Aorta (tissue), 5 donors: ENCODE results near the gene PTPRZ1. TPM values are rescaled to one million over a fixed set of nuclear protein-coding genes. Genes with fewer than 3 reads are reported as not detected.

Experiments used
- ATAC-seq: fragments of 200-7000 bp; cut with Tn5 transposase; one replicate; pipeline ENCODE4 v1.9.1; 2022; ENCODE audit warnings: moderate library complexity; ENCODE audit not compliant: low FRiP score
- DNase-seq, 2 donors: peaks; one replicate each; pipeline ENCODE4 v3.0.0-alpha.2; 2020
- H3K27ac ChIP-seq, 2 donors: one replicate each; pipeline ENCODE4 v1.5.1; 2013; ENCODE audit warnings: low read length in 2 of 2, mild to moderate bottlenecking in 2 of 2, moderate library complexity in 2 of 2, control low read depth in 1 of 2, inconsistent platforms in 1 of 2, low read depth in 1 of 2
- H3K27me3 ChIP-seq, 2 donors: one replicate each; pipeline ENCODE4 v1.6.1; 2013; ENCODE audit warnings: control low read depth in 1 of 2, low read length in 1 of 2, mild to moderate bottlenecking in 1 of 2, moderate library complexity in 1 of 2; ENCODE audit not compliant: insufficient read depth in 2 of 2, control insufficient read depth in 1 of 2
- H3K36me3 ChIP-seq, 2 donors: one replicate each; pipeline ENCODE4 v1.6.1; 2013; ENCODE audit warnings: control low read depth in 1 of 2, low read length in 1 of 2, mild to moderate bottlenecking in 1 of 2; ENCODE audit not compliant: insufficient read depth in 2 of 2, control insufficient read depth in 1 of 2
- H3K4me1 ChIP-seq, 2 donors: one replicate each; pipeline ENCODE4 v1.6.1; 2013; ENCODE audit warnings: low read length in 2 of 2, control low read depth in 1 of 2, mild to moderate bottlenecking in 1 of 2, moderate library complexity in 1 of 2; ENCODE audit not compliant: insufficient read depth in 2 of 2, control insufficient read depth in 1 of 2
- H3K4me3 ChIP-seq, 2 donors: one replicate each; pipeline ENCODE4 v1.5.1; 2013; ENCODE audit warnings: low read length in 2 of 2, control low read depth in 1 of 2, mild to moderate bottlenecking in 1 of 2
- H3K9me3 ChIP-seq: one replicate; pipeline ENCODE4 v1.6.1; 2013; ENCODE audit warnings: mild to moderate bottlenecking, low read length; ENCODE audit not compliant: control insufficient read depth
- WGBS, 2 donors: extraction: QIAGEN DNeasy Blood & Tissue Kit; methylation state at CpG; one replicate each; pipeline ENCODE4 v1.1.7; 2013; 5-methylcytosine and 5-hydroxymethylcytosine counted together
- intact Hi-C, 2 donors: fragments of 100-400 bp; cut with DNase I; formaldehyde crosslinking; loops; one replicate each; pipeline versions ENCODE4 v1.14.2 to v1.15.0; 2022
- polyA plus RNA-seq, 2 donors: library from polyadenylated mRNA; stranded (reverse); fragments of 200-250 nt; gene quantifications; one replicate each; pipeline ENCODE4 v1.2.3, GENCODE V29; 2013
- total RNA-seq, 2 donors: library from RNA; stranded (reverse); fragmentation: NEBNext Ultra II Directional; extraction: Animal tissue kit (Norgen Biotek cat#: 25700); gene quantifications; one replicate each; pipeline ENCODE4 v1.2.1, GENCODE V29; 2021
- donor health status: healthy with polysubstance abuse.
- donor health status: Bipolar disorder and iron deficiency.
- donor health status: DM: no; HTN: no; CAD: no.
- donor health status: DM: no; HTN: no; CAD: no.
- donor health status: DM: yes; HTN: yes; CAD: no.

Gene PTPRZ1
- total and polyA plus RNA-seq, 4 donors: 2.2 to 4.1 (median 2.7) TPM; not detected in 1

GRCh38 chr7:121860953-121861352 lies 12.0 kb upstream of the PTPRZ1 start:
- DNase-seq (no peak), ATAC-seq (no peak)
- no peaks in the 10 kb centered on the region for H3K27me3 ChIP-seq
- no peaks in the 10 kb centered on the region for H3K9me3 ChIP-seq
- no peak overlapping the region for H3K27ac ChIP-seq
- no peak overlapping the region for H3K4me3 ChIP-seq
- H3K36me3 ChIP-seq: no peaks in the 10 kb centered on the region
- intact Hi-C loops: no loop called here
- H3K4me1 ChIP-seq: peaks cover 2 to 3% of the 10 kb centered on the region in 2 donors

- H3K36me3 ChIP-seq: no peaks in the 10 kb centered on the region
- 26 to 33% methylated on average over 4 of the region's 4 CpGs for WGBS, 2 donors
- ATAC-seq (no peak), DNase-seq (no peak)
- no peaks in the 10 kb centered on the region for H3K27me3 ChIP-seq
- H3K4me3 ChIP-seq: no peak overlapping the region
- H3K27ac ChIP-seq: no peak overlapping the region
- intact Hi-C loops: no loop called here
- peaks cover 2 to 3% of the 10 kb centered on the region in 2 donors for H3K4me1 ChIP-seq
- H3K9me3 ChIP-seq: no peaks in the 10 kb centered on the region
Observed at GRCh38 chr7:121862591-121862990, 10.4 kb upstream of the PTPRZ1 start.

DNA sequence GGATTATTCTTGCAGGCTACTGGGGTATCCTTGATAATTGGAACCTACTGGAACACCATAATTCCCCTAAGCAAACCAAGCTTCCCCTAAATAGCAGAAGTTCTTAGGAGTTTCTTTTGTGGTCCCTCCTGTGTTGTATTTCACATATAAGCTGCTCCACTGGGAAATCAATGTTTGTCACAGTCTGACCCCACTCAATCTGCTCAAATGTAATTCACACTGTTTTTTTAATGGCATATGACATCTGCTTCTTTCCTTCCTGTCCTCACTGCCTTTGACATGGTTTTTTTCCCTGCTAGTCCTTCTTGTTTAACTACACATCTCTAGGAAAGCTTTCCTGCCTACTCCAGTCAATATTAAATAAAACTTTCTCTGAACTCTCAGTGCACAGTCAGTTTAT lies 1.8 kb upstream of the PTPRZ1 start:
- no peaks in the 10 kb centered on the region for H3K36me3 ChIP-seq
- no peaks in the 10 kb centered on the region for H3K9me3 ChIP-seq
- intact Hi-C loops: no loop called here
- H3K4me3 ChIP-seq: no peak overlapping the region
- ATAC-seq (no peak), DNase-seq (no peak)
- H3K27me3 ChIP-seq: no peaks in the 10 kb centered on the region
- no peaks in the 10 kb centered on the region for H3K4me1 ChIP-seq
- H3K27ac ChIP-seq: no peak overlapping the region

DNA sequence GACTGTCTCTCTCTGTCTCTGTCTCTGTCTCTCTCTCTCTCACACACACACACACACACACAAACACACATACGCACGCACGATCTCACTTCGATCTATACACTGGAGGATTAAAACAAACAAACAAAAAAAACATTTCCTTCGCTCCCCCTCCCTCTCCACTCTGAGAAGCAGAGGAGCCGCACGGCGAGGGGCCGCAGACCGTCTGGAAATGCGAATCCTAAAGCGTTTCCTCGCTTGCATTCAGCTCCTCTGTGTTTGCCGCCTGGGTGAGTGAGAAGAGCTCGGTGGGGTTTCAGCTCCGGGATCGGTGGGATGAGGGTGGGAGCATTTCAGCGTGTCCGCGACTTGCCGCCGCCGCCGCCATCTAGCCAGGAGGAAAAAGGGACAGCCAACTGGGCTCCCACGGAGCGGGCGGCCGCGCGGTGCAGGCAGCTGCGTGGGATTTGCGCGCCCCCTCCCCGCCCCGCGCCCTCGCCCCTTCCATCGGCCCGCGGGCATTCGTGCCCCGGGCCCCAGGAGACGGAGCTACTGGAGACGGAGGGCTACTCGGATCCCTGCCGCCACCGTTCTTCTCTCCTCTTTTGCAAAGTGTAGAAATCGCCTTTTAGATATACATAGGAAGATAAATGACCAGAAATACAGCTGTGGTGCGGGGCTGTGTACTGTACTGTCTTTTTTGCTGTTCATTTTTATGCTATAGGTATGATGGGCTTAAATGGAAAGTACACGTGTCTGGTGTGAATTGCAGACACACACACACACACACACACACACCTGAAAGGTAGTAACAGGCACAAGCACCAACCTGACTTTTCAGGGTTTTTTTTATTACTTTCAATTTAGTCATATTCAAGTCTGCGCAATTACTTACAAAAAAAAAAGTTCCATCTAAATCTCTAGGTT lies 581 bp downstream of the PTPRZ1 start:
- DNase-seq (peak; percentile 40 to 74), ATAC-seq (peak; percentile 49)
- no peaks in the 10 kb centered on the region for H3K27me3 ChIP-seq
- intact Hi-C loops: no loop called here
- no peaks in the 10 kb centered on the region for H3K4me1 ChIP-seq
- H3K36me3 ChIP-seq: no peaks in the 10 kb centered on the region
- no peaks in the 10 kb centered on the region for H3K9me3 ChIP-seq
- H3K27ac ChIP-seq: no peak overlapping the region
- WGBS, 2 donors: 0 to 1% methylated on average over 40 to 51 of the region's 51 CpGs
- H3K4me3 ChIP-seq: peak overlapping the region; percentile 40 to 93

DNA sequence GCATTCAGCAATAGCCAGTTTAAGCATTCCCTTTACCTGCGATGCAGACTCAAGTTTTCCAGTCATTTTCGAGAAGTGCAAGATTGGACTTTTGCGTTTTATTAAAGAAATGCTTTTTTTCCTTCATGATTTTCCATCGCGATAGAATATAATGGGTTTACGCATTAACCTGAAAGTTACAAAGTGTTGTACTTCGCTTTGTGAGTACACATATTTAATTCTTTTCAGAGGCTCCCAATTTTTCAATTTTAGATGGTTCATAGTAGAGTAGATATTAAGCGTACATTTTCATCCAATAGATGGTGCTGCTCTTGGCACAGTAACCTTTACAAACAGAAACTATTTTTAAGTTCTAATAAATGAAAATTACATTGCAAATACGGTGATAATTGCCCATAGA lies 1.3 kb downstream of the PTPRZ1 start:
- no peak overlapping the region for H3K27ac ChIP-seq
- 10% methylated on average over 9 of the region's 9 CpGs for WGBS, 2 donors
- no peaks in the 10 kb centered on the region for H3K4me1 ChIP-seq
- peak overlapping the region in 1 of 2 donors; percentile 93 for H3K4me3 ChIP-seq
- intact Hi-C loops: no loop called here
- ATAC-seq (no peak), DNase-seq (no peak)
- no peaks in the 10 kb centered on the region for H3K27me3 ChIP-seq
- H3K36me3 ChIP-seq: no peaks in the 10 kb centered on the region
- H3K9me3 ChIP-seq: no peaks in the 10 kb centered on the region

- DNase-seq (no peak), ATAC-seq (no peak)
- Histone ChIP-seq H3K4me3 (no peak overlapping the region), H3K27me3 (no peaks in the 10 kb centered on the region), H3K9me3 (no peaks in the 10 kb centered on the region), H3K27ac (no peak overlapping the region), H3K36me3 (no peaks in the 10 kb centered on the region), H3K4me1 (no peaks in the 10 kb centered on the region)
- intact Hi-C loops: no loop called here
Observed at GRCh38 chr7:121875203-121875602, 2.2 kb downstream of the PTPRZ1 start.

GRCh38 chr7:121876656-121877500 lies 3.9 kb downstream of the PTPRZ1 start:
- WGBS, 2 donors: 58 to 59% methylated on average over 5 of the region's 5 CpGs
- H3K36me3 ChIP-seq: no peaks in the 10 kb centered on the region
- no peak overlapping the region for H3K27ac ChIP-seq
- DNase-seq: no peak
- intact Hi-C loops: no loop called here
- no peaks in the 10 kb centered on the region for H3K9me3 ChIP-seq
- no peak overlapping the region for H3K4me3 ChIP-seq
- no peak for ATAC-seq
- no peaks in the 10 kb centered on the region for H3K27me3 ChIP-seq
- no peaks in the 10 kb centered on the region for H3K4me1 ChIP-seq

GRCh38 chr7:121878918-121879464 lies 6.0 kb downstream of the PTPRZ1 start:
- H3K4me3 ChIP-seq: no peak overlapping the region
- DNase-seq (no peak), ATAC-seq (no peak)
- no peaks in the 10 kb centered on the region for H3K9me3 ChIP-seq
- H3K36me3 ChIP-seq: no peaks in the 10 kb centered on the region
- H3K27ac ChIP-seq: no peak overlapping the region
- H3K27me3 ChIP-seq: no peaks in the 10 kb centered on the region
- intact Hi-C loops: no loop called here
- WGBS, 2 donors: 91 to 95% methylated on average over 5 of the region's 5 CpGs
- H3K4me1 ChIP-seq: no peaks in the 10 kb centered on the region
